Neuronal stem cell (in vitro differentiated cells): Measurements from ENCODE around the gene BEND6.

Experiments
- DNase-seq: peaks from one replicate; pipeline ENCODE4 v3.0.0-alpha.2; 2013; ENCODE audit warnings: low spot score
- H2AFZ ChIP-seq: one replicate; pipeline ENCODE4 v1.6.1; 2013; ENCODE audit warnings: mild to moderate bottlenecking, low read length, inconsistent platforms
- H2AK5ac ChIP-seq: 2 replicates; pipeline ENCODE4 v1.6.1; 2013; ENCODE audit warnings: low read depth, mild to moderate bottlenecking, inconsistent platforms, low read length, moderate library complexity, mixed read lengths
- H2BK120ac ChIP-seq: 2 replicates; pipeline ENCODE4 v1.6.1; 2013; ENCODE audit warnings: low read depth, mild to moderate bottlenecking, inconsistent platforms, low read length, moderate library complexity, mixed read lengths
- H2BK12ac ChIP-seq: one replicate; pipeline ENCODE4 v1.6.1; 2013; ENCODE audit warnings: low read length, inconsistent platforms
- H2BK15ac ChIP-seq: 2 replicates; pipeline ENCODE4 v1.6.1; 2013; ENCODE audit warnings: mild to moderate bottlenecking, low read length, inconsistent platforms, mixed read lengths
- H2BK5ac ChIP-seq: one replicate; pipeline ENCODE4 v1.6.1; 2013; ENCODE audit warnings: inconsistent platforms, mild to moderate bottlenecking, low read length, moderate library complexity
- H3K14ac ChIP-seq: one replicate; pipeline ENCODE4 v1.6.1; 2013; ENCODE audit warnings: low read length, inconsistent platforms
- H3K18ac ChIP-seq: 2 replicates; pipeline ENCODE4 v1.6.1; 2013; ENCODE audit warnings: low read length, inconsistent platforms
- H3K23ac ChIP-seq: 2 replicates; pipeline ENCODE4 v1.6.1; 2013; ENCODE audit warnings: low read depth, mild to moderate bottlenecking, mixed read lengths, low read length, inconsistent platforms; ENCODE audit not compliant: poor library complexity
- H3K27ac ChIP-seq: replicated peaks from 3 replicates; pipeline ENCODE4 v1.5.1; 2013; ENCODE audit warnings: low read length, inconsistent platforms
- H3K27me3 ChIP-seq, 3 experiments: 2 replicates each; pipeline ENCODE4 v1.6.1; 2013; ENCODE audit warnings: low read length in 3 of 3, mild to moderate bottlenecking in 2 of 3, inconsistent platforms in 1 of 3, low read depth in 1 of 3, mixed read lengths in 1 of 3, moderate library complexity in 1 of 3; ENCODE audit not compliant: control insufficient read depth in 3 of 3, insufficient read depth in 3 of 3
- H3K36me3 ChIP-seq, 2 donors: replicated peaks in 1 of 2; 2 replicates each; pipeline ENCODE4 v1.6.1; 2013; ENCODE audit warnings: low read length in 2 of 2; ENCODE audit not compliant: control insufficient read depth in 2 of 2, insufficient read depth in 2 of 2
- H3K4ac ChIP-seq: 2 replicates; pipeline ENCODE4 v1.6.1; 2013; ENCODE audit warnings: inconsistent platforms, mild to moderate bottlenecking, low read length, moderate library complexity
- H3K4me1 ChIP-seq, 2 donors: 1 replicate in 1 of 2; 2 replicates in 1 of 2; pipeline ENCODE4 v1.6.1; 2013; ENCODE audit warnings: low read length in 2 of 2, low read depth in 1 of 2; ENCODE audit not compliant: control insufficient read depth in 2 of 2, insufficient read depth in 1 of 2
- H3K4me2 ChIP-seq: one replicate; pipeline ENCODE4 v1.6.1; 2013; ENCODE audit warnings: mild to moderate bottlenecking, low read length, inconsistent platforms; ENCODE audit not compliant: insufficient read depth, poor library complexity, severe bottlenecking
- H3K4me3 ChIP-seq, 2 donors: 2 replicates each; pipeline ENCODE4 v1.5.1; 2013; ENCODE audit warnings: low read length in 2 of 2, mild to moderate bottlenecking in 2 of 2, inconsistent platforms in 1 of 2, moderate library complexity in 1 of 2
- H3K79me1 ChIP-seq: one replicate; pipeline ENCODE4 v1.6.1; 2013; ENCODE audit warnings: low read depth, mild to moderate bottlenecking, inconsistent platforms, low read length, moderate library complexity
- H3K9ac ChIP-seq: one replicate; pipeline ENCODE4 v1.6.1; 2013; ENCODE audit warnings: mild to moderate bottlenecking, low read depth, low read length, inconsistent platforms; ENCODE audit not compliant: poor library complexity
- H3K9me3 ChIP-seq, 2 donors: replicated peaks in 1 of 2; 2 replicates each; pipeline versions ENCODE3 to v1.6.1; 2013; ENCODE audit warnings: low read length in 2 of 2, mild to moderate bottlenecking in 2 of 2, inconsistent platforms in 1 of 2, low read depth in 1 of 2, mixed read lengths in 1 of 2, moderate library complexity in 1 of 2; ENCODE audit not compliant: control insufficient read depth in 2 of 2, insufficient read depth in 1 of 2
- H4K8ac ChIP-seq: one replicate; pipeline ENCODE4 v1.6.1; 2013; ENCODE audit warnings: low read depth, mild to moderate bottlenecking, inconsistent platforms, low read length, moderate library complexity
- H4K91ac ChIP-seq: one replicate; pipeline ENCODE4 v1.6.1; 2013; ENCODE audit warnings: low read length, low read depth, mild to moderate bottlenecking, inconsistent platforms; ENCODE audit not compliant: poor library complexity
- WGBS, 2 donors: extraction: QIAGEN DNeasy Blood & Tissue Kit; methylation state at CpG; one replicate each; pipeline ENCODE4 v1.1.7; 2013; ENCODE audit warnings: missing lambda C conversion rate in 2 of 2, mixed read lengths in 1 of 2; ENCODE audit not compliant: insufficient read length in 2 of 2, insufficient replicate concordance in 1 of 2; ENCODE audit errors: extremely low coverage in 2 of 2; 5-methylcytosine and 5-hydroxymethylcytosine counted together

The BEND6 gene

GRCh38 chr6:56933650-56934049, 21.3 kb upstream of the BEND6 start:
- H3K79me1 ChIP-seq = no peaks in the 10 kb centered on the region
- no peak overlapping the region for H2BK15ac ChIP-seq
- no peak overlapping the region for H3K27ac ChIP-seq
- no peaks in the 10 kb centered on the region for H3K9me3 ChIP-seq
- no peak overlapping the region for H3K9ac ChIP-seq
- no CpG with 5 or more reads among the region's 1 CpG for WGBS, 2 donors
- H2AK5ac ChIP-seq = no peak overlapping the region
- H3K27me3 ChIP-seq = no peaks in the 10 kb centered on the region
- no peak overlapping the region for H3K23ac ChIP-seq
- no peak overlapping the region for H3K14ac ChIP-seq
- no peak for DNase-seq
- no peak overlapping the region for H2BK12ac ChIP-seq
- no peak overlapping the region for H3K18ac ChIP-seq
- no peak overlapping the region for H2BK5ac ChIP-seq
- no peak overlapping the region for H2BK120ac ChIP-seq
- H4K8ac ChIP-seq = no peak overlapping the region
- no peaks in the 10 kb centered on the region for H3K4me1 ChIP-seq
- no peak overlapping the region for H3K4ac ChIP-seq
- no peak overlapping the region for H4K91ac ChIP-seq
- H3K4me2 ChIP-seq = no peak overlapping the region
- no peak overlapping the region for H2AFZ ChIP-seq
- no peak overlapping the region for H3K4me3 ChIP-seq
- no peaks in the 10 kb centered on the region for H3K36me3 ChIP-seq

- Histone ChIP-seq H3K9me3 (no peaks in the 10 kb centered on the region), H3K27ac (no peak overlapping the region), H2BK5ac (no peak overlapping the region), H4K8ac (no peak overlapping the region), H3K4me1 (no peaks in the 10 kb centered on the region), H2BK12ac (no peak overlapping the region), H3K4me3 (no peak overlapping the region), H3K23ac (no peak overlapping the region), H3K79me1 (no peaks in the 10 kb centered on the region), H2AK5ac (no peak overlapping the region), H2BK15ac (no peak overlapping the region), H4K91ac (no peak overlapping the region), H2BK120ac (no peak overlapping the region), H3K4ac (no peak overlapping the region), H3K27me3 (no peaks in the 10 kb centered on the region), H3K4me2 (no peak overlapping the region), H3K14ac (no peak overlapping the region), H3K18ac (no peak overlapping the region), H2AFZ (peak overlapping the region; percentile 47), H3K36me3 (no peaks in the 10 kb centered on the region), H3K9ac (no peak overlapping the region)
- no CpG with 5 or more reads among the region's 4 CpGs for WGBS, 2 donors
- no peak for DNase-seq
Measured at GRCh38 chr6:56934876-56935275, 20.0 kb upstream of the BEND6 start.

GRCh38 chr6:56936466-56936865, 18.4 kb upstream of the BEND6 start:
- H2AK5ac ChIP-seq = no peak overlapping the region

GRCh38 chr6:56938649-56939191, 16.2 kb upstream of the BEND6 start:
- no peak for DNase-seq
- H3K23ac ChIP-seq = no peak overlapping the region
- no CpG with 5 or more reads among the region's 1 CpG for WGBS, 2 donors
- H3K9me3 ChIP-seq = peaks cover 0 to 4% of the 10 kb centered on the region in 2 donors
- H3K4me2 ChIP-seq = no peak overlapping the region
- H3K27ac ChIP-seq = no peak overlapping the region
- H3K18ac ChIP-seq = no peak overlapping the region
- H3K4me1 ChIP-seq = no peaks in the 10 kb centered on the region
- no peak overlapping the region for H2BK5ac ChIP-seq
- no peak overlapping the region for H2BK12ac ChIP-seq
- no peaks in the 10 kb centered on the region for H3K27me3 ChIP-seq
- H4K91ac ChIP-seq = no peak overlapping the region
- H3K79me1 ChIP-seq = no peaks in the 10 kb centered on the region
- H2BK15ac ChIP-seq = no peak overlapping the region
- H3K9ac ChIP-seq = no peak overlapping the region
- no peaks in the 10 kb centered on the region for H3K36me3 ChIP-seq
- no peak overlapping the region for H4K8ac ChIP-seq
- H2AFZ ChIP-seq = no peak overlapping the region
- H3K4ac ChIP-seq = no peak overlapping the region
- H3K14ac ChIP-seq = no peak overlapping the region
- no peak overlapping the region for H3K4me3 ChIP-seq
- no peak overlapping the region for H2AK5ac ChIP-seq
- H2BK120ac ChIP-seq = no peak overlapping the region

More at GRCh38 chr6:56936466-56936865, 18.4 kb upstream of the BEND6 start:
- Histone ChIP-seq H2BK5ac (no peak overlapping the region), H3K23ac (no peak overlapping the region), H3K36me3 (no peaks in the 10 kb centered on the region), H3K4me1 (no peaks in the 10 kb centered on the region), H3K18ac (no peak overlapping the region), H2BK12ac (no peak overlapping the region), H2BK15ac (no peak overlapping the region), H3K79me1 (no peaks in the 10 kb centered on the region), H2BK120ac (no peak overlapping the region), H2AFZ (no peak overlapping the region), H3K4me3 (no peak overlapping the region), H4K91ac (no peak overlapping the region), H3K9me3 (no peaks in the 10 kb centered on the region), H3K27me3 (no peaks in the 10 kb centered on the region), H4K8ac (no peak overlapping the region), H3K4me2 (no peak overlapping the region), H3K27ac (no peak overlapping the region), H3K9ac (no peak overlapping the region), H3K4ac (no peak overlapping the region), H3K14ac (no peak overlapping the region)
- WGBS, 2 donors = no CpG with 5 or more reads among the region's 4 CpGs
- DNase-seq = no peak
